H1 (cell line): ENCODE measurements around the gene S100A12. TPM values are rescaled to one million over a fixed set of nuclear protein-coding genes. Genes with fewer than 3 reads are reported as not detected.

Experiments
- CTCF ChIA-PET: fragments of 300-600 bp; sonication (Branson Sonifier 250); formaldehyde crosslinking; loops from one replicate; lab custom pipeline; 2021; ENCODE audit not compliant: partially characterized antibody; lab: Charles Lee
- POLR2A ChIA-PET: fragments of 300-600 bp; sonication (Branson Sonifier 250); formaldehyde crosslinking; loops from one replicate; lab custom pipeline; 2021; ENCODE audit warnings: inconsistent platforms; ENCODE audit not compliant: partially characterized antibody; lab: Charles Lee
- DNase-seq, 2 experiments: peaks; one replicate each; pipeline versions ENCODE4 v3.0.0 to v3.0.0-alpha.2; 2010 to 2022; ENCODE audit warnings: low spot score in 2 of 2, low read depth in 1 of 2, mixed read lengths in 1 of 2
- FAIRE-seq: peaks from 2 replicates; lab custom pipeline; 2011; peaks lifted over from hg19 to GRCh38; lab: Jason Lieb, UNC
- H2AFZ ChIP-seq: 2 replicates; pipeline ENCODE4 v1.8.1; 2012; ENCODE audit warnings: low read length, inconsistent platforms
- H2AK5ac ChIP-seq: 2 replicates; pipeline ENCODE4 v1.6.1; 2013; ENCODE audit warnings: low read depth, low read length
- H2BK120ac ChIP-seq: replicated peaks from 2 replicates; pipeline ENCODE3; 2013; ENCODE audit warnings: low read depth, low read length, inconsistent platforms
- H2BK12ac ChIP-seq: 2 replicates; pipeline ENCODE4 v1.6.1; 2013; ENCODE audit warnings: low read depth, low read length
- H2BK15ac ChIP-seq: 2 replicates; pipeline ENCODE4 v1.6.1; 2013; ENCODE audit warnings: low read length
- H2BK20ac ChIP-seq: 2 replicates; pipeline ENCODE4 v1.6.1; 2013; ENCODE audit warnings: low read length
- H2BK5ac ChIP-seq: 2 replicates; pipeline ENCODE4 v1.6.1; 2013; ENCODE audit warnings: low read depth, low read length
- H3K14ac ChIP-seq: 2 replicates; pipeline ENCODE4 v1.6.1; 2013; ENCODE audit warnings: inconsistent platforms; ENCODE audit not compliant: insufficient read length
- H3K18ac ChIP-seq: 2 replicates; pipeline ENCODE4 v1.6.1; 2013; ENCODE audit warnings: low read length; ENCODE audit errors: extremely low read depth
- H3K23ac ChIP-seq: 2 replicates; pipeline ENCODE4 v1.6.1; 2013; ENCODE audit warnings: inconsistent platforms; ENCODE audit not compliant: insufficient read length
- H3K23me2 ChIP-seq: 2 replicates; pipeline ENCODE4 v1.6.1; 2013; ENCODE audit warnings: low read depth, low read length
- H3K27ac ChIP-seq: 2 replicates; pipeline ENCODE4 v1.6.1; 2011; ENCODE audit warnings: low read depth, low read length, inconsistent platforms
- H3K27me3 ChIP-seq, 4 experiments: replicated peaks in 1 of 4; 1 replicate in 1 of 4; 2 replicates in 3 of 4; pipeline versions ENCODE4 v1.6.1 to v1.8.1; 2011 to 2013; ENCODE audit warnings: low read length in 3 of 4, mild to moderate bottlenecking in 3 of 4, inconsistent platforms in 2 of 4, mixed read lengths in 2 of 4, moderate library complexity in 1 of 4; ENCODE audit not compliant: control insufficient read depth in 3 of 4, insufficient read depth in 3 of 4; ENCODE audit errors: extremely low read depth in 1 of 4
- H3K36me3 ChIP-seq, 4 experiments: 2 replicates each; pipeline versions ENCODE4 v1.6.1 to v1.8.1; 2011 to 2013; ENCODE audit warnings: mild to moderate bottlenecking in 4 of 4, low read length in 3 of 4, moderate library complexity in 2 of 4, control low read depth in 1 of 4, inconsistent platforms in 1 of 4; ENCODE audit not compliant: insufficient read depth in 4 of 4, control insufficient read depth in 2 of 4
- H3K4ac ChIP-seq: replicated peaks from 2 replicates; pipeline ENCODE3; 2013; ENCODE audit warnings: low read length, low read depth, mixed read lengths, inconsistent platforms; ENCODE audit not compliant: insufficient read length
- H3K4me1 ChIP-seq, 4 experiments: replicated peaks in 1 of 4; 1 replicate in 1 of 4; 2 replicates in 3 of 4; pipeline versions ENCODE4 v1.6.1 to v1.8.1; 2011 to 2013; ENCODE audit warnings: low read length in 3 of 4, inconsistent platforms in 2 of 4, mixed read lengths in 1 of 4; ENCODE audit not compliant: insufficient read depth in 4 of 4, control insufficient read depth in 3 of 4
- H3K4me2 ChIP-seq, 2 experiments: 2 replicates each; pipeline versions ENCODE4 v1.6.1 to v1.8.1; 2011 to 2013; ENCODE audit warnings: low read depth in 2 of 2, low read length in 2 of 2, control low read depth in 1 of 2, inconsistent platforms in 1 of 2, mild to moderate bottlenecking in 1 of 2; ENCODE audit not compliant: insufficient read depth in 1 of 2
- H3K4me3 ChIP-seq, 4 experiments: fragments of 200-600, 300-600 bp in 1 of 4; sonication (generic), shearing (Covaris generic), sonication (Bioruptor Twin) in 1 of 4; 2 replicates each; pipeline versions ENCODE4 v1.5.1 to v1.8.1; 2011 to 2016; ENCODE audit warnings: low read length in 4 of 4, low read depth in 3 of 4, control low read depth in 2 of 4, inconsistent platforms in 2 of 4, mild to moderate bottlenecking in 2 of 4, mixed read lengths in 1 of 4, moderate library complexity in 1 of 4; ENCODE audit not compliant: insufficient read depth in 2 of 4; ENCODE audit errors: extremely low read depth in 1 of 4
- H3K56ac ChIP-seq: replicated peaks from 2 replicates; pipeline ENCODE3; 2013; ENCODE audit warnings: low read depth, mild to moderate bottlenecking, mixed read lengths, low read length, inconsistent platforms; ENCODE audit not compliant: insufficient read length
- H3K79me1 ChIP-seq: 2 replicates; pipeline ENCODE4 v1.6.1; 2013; ENCODE audit warnings: low read depth, low read length, control low read depth
- H3K79me2 ChIP-seq, 2 experiments: 2 replicates each; pipeline versions ENCODE4 v1.6.1 to v1.8.1; 2012 to 2013; ENCODE audit warnings: low read length in 2 of 2, mild to moderate bottlenecking in 2 of 2, inconsistent platforms in 1 of 2; ENCODE audit not compliant: insufficient read depth in 2 of 2, control insufficient read depth in 1 of 2
- H3K9ac ChIP-seq, 4 experiments: replicated peaks in 1 of 4; 1 replicate in 1 of 4; 2 replicates in 3 of 4; pipeline versions ENCODE4 v1.6.1 to v1.8.1; 2011 to 2013; ENCODE audit warnings: low read depth in 3 of 4, low read length in 3 of 4, control low read depth in 2 of 4, mild to moderate bottlenecking in 2 of 4, moderate library complexity in 2 of 4, inconsistent platforms in 1 of 4; ENCODE audit errors: extremely low read depth in 1 of 4
- H3K9me3 ChIP-seq, 2 experiments: 2 replicates each; pipeline versions ENCODE4 v1.6.1 to v1.8.1; 2012 to 2013; ENCODE audit warnings: mild to moderate bottlenecking in 2 of 2, moderate library complexity in 2 of 2, control low read depth in 1 of 2, inconsistent platforms in 1 of 2, low read depth in 1 of 2, low read length in 1 of 2, mixed read lengths in 1 of 2; ENCODE audit not compliant: insufficient read depth in 2 of 2
- H4K20me1 ChIP-seq, 2 experiments: replicated peaks in 1 of 2; 2 replicates each; pipeline versions ENCODE3 to v1.8.1; 2011 to 2013; ENCODE audit warnings: inconsistent platforms in 2 of 2, low read length in 2 of 2, mild to moderate bottlenecking in 1 of 2; ENCODE audit not compliant: insufficient read depth in 2 of 2, control insufficient read depth in 1 of 2
- H4K5ac ChIP-seq: 2 replicates; pipeline ENCODE4 v1.6.1; 2013; ENCODE audit warnings: low read length, low read depth, mixed read lengths, inconsistent platforms; ENCODE audit not compliant: insufficient read length
- H4K8ac ChIP-seq: 2 replicates; pipeline ENCODE4 v1.8.0; 2013; ENCODE audit warnings: mild to moderate bottlenecking, moderate library complexity, low read length, inconsistent platforms; ENCODE audit not compliant: insufficient read depth; ENCODE audit errors: extremely low read depth
- H4K91ac ChIP-seq: replicated peaks from 2 replicates; pipeline ENCODE3; 2013; ENCODE audit warnings: low read length, mixed read lengths, inconsistent platforms; ENCODE audit not compliant: insufficient read length
- BCL11A ChIP-seq, 2 experiments: IDR thresholded peaks; one replicate each; pipeline ENCODE4 v1.6.1; 2011; ENCODE audit warnings: low read depth in 2 of 2, low read length in 2 of 2, mild to moderate bottlenecking in 2 of 2
- CTBP2 ChIP-seq: IDR thresholded peaks from 2 replicates; pipeline ENCODE4 v1.7.0; 2011; ENCODE audit warnings: borderline replicate concordance, mild to moderate bottlenecking, moderate library complexity, mixed read lengths, low read length; ENCODE audit not compliant: insufficient read depth, insufficient read length
- EZH2 ChIP-seq: fragments of 200-600 bp; sonication (generic); IDR thresholded peaks from 2 replicates; pipeline ENCODE4 v1.7.1; 2012; ENCODE audit warnings: low read depth, mild to moderate bottlenecking, moderate library complexity, low read length, inconsistent platforms; ENCODE audit not compliant: severe bottlenecking
- GTF2F1 ChIP-seq: IDR thresholded peaks from 2 replicates; pipeline ENCODE4 v1.6.1; 2012; ENCODE audit warnings: low read depth, low read length, improper control_type of control experiment, borderline replicate concordance
- JUN ChIP-seq: IDR thresholded peaks from 2 replicates; pipeline ENCODE4 v1.6.1; 2011; ENCODE audit warnings: low read depth, mild to moderate bottlenecking, improper control_type of control experiment, low read length
- KDM1A ChIP-seq: fragments of 200-600, 300-600 bp; sonication (generic); IDR thresholded peaks from 2 replicates; pipeline ENCODE4 v1.7.1; 2016; ENCODE audit warnings: mild to moderate bottlenecking, low read length, borderline replicate concordance
- KDM5A ChIP-seq: fragments of 200-600 bp; IDR thresholded peaks from 2 replicates; pipeline ENCODE4 v1.7.1; 2012; ENCODE audit warnings: mild to moderate bottlenecking, low read length, inconsistent platforms, mixed read lengths
- RFX5 ChIP-seq: IDR thresholded peaks from 2 replicates; pipeline ENCODE4 v1.6.1; 2011; ENCODE audit warnings: low read depth, low read length, improper control_type of control experiment, borderline replicate concordance
- TAF1 ChIP-seq: IDR thresholded peaks from 2 replicates; pipeline ENCODE4 v1.6.1; 2011; ENCODE audit warnings: mild to moderate bottlenecking, low read depth, low read length
- TEAD4 ChIP-seq: IDR thresholded peaks from 2 replicates; pipeline ENCODE4 v1.6.1; 2012; ENCODE audit warnings: low read depth, low read length, inconsistent platforms, mixed read lengths
- YY1 ChIP-seq: IDR thresholded peaks from 2 replicates; pipeline ENCODE4 v1.6.1; 2011; ENCODE audit warnings: low read depth, mild to moderate bottlenecking, low read length
- WGBS, 2 experiments: shearing (Covaris generic) in 1 of 2; methylation state at CpG; one replicate each; pipeline versions ENCODE4 v1.1.6 to v1.1.7; 2013 to 2015; ENCODE audit warnings: low lambda C conversion rate in 2 of 2, mixed read lengths in 2 of 2, inconsistent platforms in 1 of 2, low coverage in 1 of 2, missing lambda C conversion rate in 1 of 2; ENCODE audit not compliant: insufficient replicate concordance in 2 of 2, insufficient coverage in 1 of 2, insufficient read length in 1 of 2; ENCODE audit errors: extremely low coverage in 1 of 2, missing lambda C conversion rate in 1 of 2; 5-methylcytosine and 5-hydroxymethylcytosine counted together
- polyA plus RNA-seq, 7 experiments: library from polyadenylated mRNA; depleted of rRNA in 3 of 7; stranded (reverse) in 5 of 7; unstranded in 2 of 7; fragments of >200 nt in 5 of 7; fragments of 200-250 nt in 2 of 7; gene quantifications; 1 replicate in 5 of 7; 2 replicates in 1 of 7; 4 replicates in 1 of 7; pipeline versions ENCODE4 v1.2.1 to v1.2.3, GENCODE V29; 2011 to 2013; ENCODE audit warnings: missing spikeins in 2 of 7, mixed read lengths in 2 of 7
- total RNA-seq: library from RNA; stranded (reverse); fragmentation: NEBNext Ultra II Directional; extraction: Animal tissue kit (Norgen Biotek cat#: 25700); gene quantifications from 2 replicates; pipeline ENCODE4 v1.2.1, GENCODE V29; 2021

Gene S100A12
- total and polyA plus RNA-seq, 2 of the 8 experiments (the other 6 are each of a cell fraction or from before 2014, with no cell fraction given): not detected

GRCh38 chr1:153364766-153365666 lies 10.4 kb downstream of the S100A12 start:
- CTCF ChIA-PET: interaction anchor here (0.9 to 4.1 kb wide), 6 partner anchors 8 to 31 kb away, joined by 3 to 19 read pairs (median 5); no protein-coding TSS in a partner anchor
- no peak overlapping the region for H4K8ac ChIP-seq
- no peaks in the 10 kb centered on the region for H3K4me1 ChIP-seq
- H4K91ac ChIP-seq: no peak overlapping the region
- no peak overlapping the region for H3K14ac ChIP-seq
- DNase-seq: no peak
- H4K5ac ChIP-seq: no peak overlapping the region
- no peak overlapping the region for H3K4ac ChIP-seq
- POLR2A ChIA-PET: no interaction called here
- no peak overlapping the region for H2BK15ac ChIP-seq
- H3K9me3 ChIP-seq: no peaks in the 10 kb centered on the region
- H2BK120ac ChIP-seq: no peak overlapping the region
- 88% methylated on average over 12 of the region's 12 CpGs; no CpG with 5 or more reads in 1 of the 2 experiments for WGBS, 2 experiments
- no peak overlapping the region for H2BK12ac ChIP-seq
- no peak overlapping the region for H2BK5ac ChIP-seq
- no peak for FAIRE-seq
- H3K23ac ChIP-seq: no peak overlapping the region
- H3K79me2 ChIP-seq: no peaks in the 10 kb centered on the region
- H2AK5ac ChIP-seq: no peak overlapping the region
- no peaks in the 10 kb centered on the region; the same call in 1 of the 2 replicates for H3K23me2 ChIP-seq
- no peaks in the 10 kb centered on the region for H3K36me3 ChIP-seq
- no peaks in the 10 kb centered on the region for H3K27me3 ChIP-seq
- no peaks in the 10 kb centered on the region for H4K20me1 ChIP-seq
- H3K56ac ChIP-seq: no peak overlapping the region
- H3K27ac ChIP-seq: no peak overlapping the region
- TF ChIP-seq KDM1A (no peak), EZH2 (no peak), GTF2F1 (no peak), BCL11A (IDR thresholded peaks at IDR 0.05; ENCODE audit: low read depth in 2 of 2, low read length in 2 of 2) (no peak), KDM5A (no peak), CTBP2 (no peak), JUN (no peak), TAF1 (no peak), TEAD4 (no peak), YY1 (no peak), RFX5 (no peak)
- H2BK20ac ChIP-seq: no peak overlapping the region
- no peak overlapping the region for H3K18ac ChIP-seq
- H3K4me2 ChIP-seq: no peak overlapping the region
- H3K4me3 ChIP-seq: no peak overlapping the region
- H3K9ac ChIP-seq: no peak overlapping the region
- H2AFZ ChIP-seq: no peak overlapping the region
- H3K79me1 ChIP-seq: no peaks in the 10 kb centered on the region
